GM18499 (cell line): ENCODE results near the gene SLC15A3.

Source experiments
- ATAC-seq: cut with Tn5 transposase; IDR thresholded peaks from one replicate; pipeline ENCODE4 v1.9.1; 2021; ENCODE audit warnings: moderate number of reproducible peaks; ENCODE audit not compliant: insufficient read depth, unreplicated experiment

SLC15A3 gene

GRCh38 chr11:60899046-60899936, 52.7 kb downstream of the SLC15A3 start:
- ATAC-seq: no peak

DNA sequence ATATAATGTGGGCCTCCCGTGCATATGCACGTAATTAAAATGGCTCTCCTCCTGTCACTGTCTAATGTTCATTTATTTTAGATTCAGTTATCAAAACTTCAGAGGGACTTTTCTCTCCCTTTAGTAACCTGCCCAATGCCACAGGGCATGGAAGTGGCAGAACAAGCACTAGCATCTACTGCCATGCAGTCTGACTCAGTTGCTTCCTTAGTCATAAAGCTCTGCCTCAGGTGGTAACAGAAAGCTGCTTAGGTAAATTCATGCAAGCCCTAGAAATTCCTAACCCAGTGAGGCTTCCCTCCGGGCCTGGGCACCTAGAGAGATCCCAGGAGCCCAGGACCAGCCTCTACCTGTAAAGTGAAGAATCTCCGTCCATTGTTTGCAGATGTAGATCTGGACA, 54.5 kb downstream of the SLC15A3 start:
- no peak for ATAC-seq

GRCh38 chr11:60895687-60896086, 56.3 kb downstream of the SLC15A3 start:
- no peak for ATAC-seq

- ATAC-seq: no peak
Observed at GRCh38 chr11:60891103-60891741, 60.8 kb downstream of the SLC15A3 start.

GRCh38 chr11:60890696-60891095, 61.3 kb downstream of the SLC15A3 start:
- ATAC-seq: no peak

DNA sequence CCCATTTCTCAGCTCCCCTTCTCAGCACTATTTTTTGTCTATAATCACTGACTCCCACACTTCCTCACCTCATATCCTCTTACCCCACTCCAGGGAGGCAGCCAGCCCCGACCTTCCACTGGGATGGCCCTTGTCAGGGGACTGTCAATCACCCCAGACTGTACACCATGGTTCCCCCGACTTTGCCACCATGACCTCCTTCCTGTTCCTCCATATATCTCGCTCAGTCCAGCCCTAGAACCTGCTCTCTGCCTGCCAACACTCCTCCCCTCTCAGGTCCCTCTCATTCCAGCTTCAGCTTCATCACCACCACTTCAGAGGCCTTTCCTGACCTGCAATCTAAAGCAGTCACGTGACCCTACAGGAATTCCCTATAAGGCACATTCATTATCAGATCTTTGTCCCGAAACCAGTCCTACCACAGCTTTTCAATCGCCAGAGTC, 62.1 kb downstream of the SLC15A3 start:
- no peak for ATAC-seq

- ATAC-seq: no peak
Observed at GRCh38 chr11:60887556-60887955, 64.4 kb downstream of the SLC15A3 start.
